ENCODE measurements around the gene OR2A7.
"Not testable (repeated sequence)": the region's sequence is repeated elsewhere in the genome, so short reads cannot be mapped to it uniquely, and the experiment has no call there.

The OR2A7 gene

DNA sequence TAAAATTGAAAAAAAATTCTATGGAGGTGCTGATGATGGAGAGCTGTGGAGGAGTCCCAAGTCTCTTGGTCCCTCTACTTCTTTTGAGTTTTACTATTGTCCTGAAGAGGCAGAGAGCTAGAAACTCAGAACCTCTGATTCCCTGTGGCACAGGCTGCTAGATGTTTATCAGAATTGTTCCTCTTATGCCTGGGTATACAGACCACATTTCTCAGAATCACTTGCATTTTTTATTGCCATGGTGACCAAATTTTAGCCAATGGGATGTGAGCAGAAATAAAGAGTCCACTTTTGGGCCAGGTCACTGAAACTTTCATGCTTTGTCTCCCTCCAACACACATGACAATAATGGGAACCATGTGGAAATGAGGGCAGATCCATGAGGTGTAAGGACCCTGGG, 40.9 kb downstream of the OR2A7 start:
- not testable (repeated sequence) for H3K27ac ChIP-seq (ENCODE audit: insufficient read depth, low read depth, low read length, poor library complexity, severe bottlenecking); H3K36me3 ChIP-seq (ENCODE audit: control insufficient read depth, insufficient read depth, low read length); H3K4me1 ChIP-seq (ENCODE audit: control insufficient read depth, insufficient read depth, low read length); H3K9me3 ChIP-seq (ENCODE audit: control insufficient read depth, low read length); H3K4me3 ChIP-seq (ENCODE audit: insufficient read depth, low read depth, low read length); H3K27me3 ChIP-seq (ENCODE audit: control insufficient read depth, insufficient read depth, low read length, poor library complexity, severe bottlenecking)

DNA sequence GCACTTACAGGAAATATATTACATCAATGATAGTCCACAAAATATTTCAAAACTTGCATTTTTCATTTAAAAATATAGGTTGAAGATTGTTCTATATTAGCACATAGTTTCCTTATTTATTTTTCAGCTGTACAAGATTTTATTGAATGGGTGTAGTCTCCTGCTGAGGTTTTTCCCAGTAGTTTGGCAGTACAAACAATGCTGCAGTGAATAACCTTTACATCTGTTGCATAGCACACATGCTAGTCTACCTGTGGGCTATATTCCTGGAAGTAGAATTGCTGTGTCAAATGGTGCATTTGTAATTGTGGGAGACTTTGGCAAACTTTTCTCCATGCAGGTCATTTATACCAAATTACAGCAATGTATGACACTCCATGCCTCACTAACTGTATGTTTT, 44.1 kb downstream of the OR2A7 start:
- not testable (repeated sequence) for H3K9me3 ChIP-seq (ENCODE audit: control insufficient read depth, low read length); H3K27ac ChIP-seq (ENCODE audit: insufficient read depth, low read depth, low read length, poor library complexity, severe bottlenecking); H3K4me1 ChIP-seq (ENCODE audit: control insufficient read depth, insufficient read depth, low read length); H3K27me3 ChIP-seq (ENCODE audit: control insufficient read depth, insufficient read depth, low read length, poor library complexity, severe bottlenecking); H3K4me3 ChIP-seq (ENCODE audit: insufficient read depth, low read depth, low read length); H3K36me3 ChIP-seq (ENCODE audit: control insufficient read depth, insufficient read depth, low read length)

DNA sequence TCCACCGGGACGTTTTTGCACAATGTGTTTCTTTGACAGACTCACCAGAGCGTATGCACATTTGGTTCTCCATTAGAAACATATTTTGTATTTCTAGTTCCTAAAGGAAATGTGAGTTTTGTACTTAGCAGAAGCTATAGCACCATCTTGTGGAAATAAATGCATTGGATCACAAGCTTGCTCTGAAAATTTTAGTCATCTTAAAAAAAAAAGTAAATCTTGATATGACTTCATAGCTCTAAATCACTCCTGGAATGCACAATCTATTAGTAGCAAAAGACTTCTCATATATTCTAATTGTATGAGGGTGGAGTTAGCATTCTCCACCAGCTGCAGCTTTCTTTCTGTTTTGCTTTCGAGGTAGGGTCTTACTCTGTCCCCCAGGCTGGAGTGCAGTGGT, 45.4 kb downstream of the OR2A7 start:
- H3K27ac ChIP-seq (ENCODE audit: insufficient read depth, low read depth, low read length, poor library complexity, severe bottlenecking); H3K4me3 ChIP-seq (ENCODE audit: insufficient read depth, low read depth, low read length); H3K36me3 ChIP-seq (ENCODE audit: control insufficient read depth, insufficient read depth, low read length); H3K27me3 ChIP-seq (ENCODE audit: control insufficient read depth, insufficient read depth, low read length, poor library complexity, severe bottlenecking); H3K9me3 ChIP-seq (ENCODE audit: control insufficient read depth, low read length); H3K4me1 ChIP-seq (ENCODE audit: control insufficient read depth, insufficient read depth, low read length): not testable (repeated sequence)
- WGBS, 2 experiments = no CpG with 5 or more reads among the region's 4 CpGs

DNA sequence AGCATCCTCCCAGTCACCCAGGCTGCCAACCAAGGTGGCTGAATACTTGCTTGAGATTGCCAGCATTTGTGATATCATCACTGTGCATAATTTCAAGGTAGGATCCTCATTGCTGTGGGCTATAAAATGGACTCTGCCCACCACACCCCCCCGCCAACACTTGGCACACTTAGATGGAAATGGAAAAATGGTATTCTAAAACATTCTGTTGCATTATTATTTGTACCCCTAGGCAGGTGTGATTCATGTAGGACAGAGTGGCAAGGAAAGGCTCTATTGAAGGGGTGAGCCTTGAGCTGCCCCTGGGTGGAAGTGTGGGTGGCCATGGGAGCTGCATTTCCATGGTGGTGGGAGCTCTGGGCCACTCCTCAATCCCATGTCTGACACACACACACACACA, 46.0 kb downstream of the OR2A7 start:
- H3K27me3 ChIP-seq (ENCODE audit: control insufficient read depth, insufficient read depth, low read length, poor library complexity, severe bottlenecking); H3K4me1 ChIP-seq (ENCODE audit: control insufficient read depth, insufficient read depth, low read length); H3K9me3 ChIP-seq (ENCODE audit: control insufficient read depth, low read length); H3K4me3 ChIP-seq (ENCODE audit: insufficient read depth, low read depth, low read length); H3K27ac ChIP-seq (ENCODE audit: insufficient read depth, low read depth, low read length, poor library complexity, severe bottlenecking); H3K36me3 ChIP-seq (ENCODE audit: control insufficient read depth, insufficient read depth, low read length): not testable (repeated sequence)
- 100% methylated on average over 1 of the region's 1 CpG; no CpG with 5 or more reads in 1 of the 2 experiments for WGBS, 2 experiments

DNA sequence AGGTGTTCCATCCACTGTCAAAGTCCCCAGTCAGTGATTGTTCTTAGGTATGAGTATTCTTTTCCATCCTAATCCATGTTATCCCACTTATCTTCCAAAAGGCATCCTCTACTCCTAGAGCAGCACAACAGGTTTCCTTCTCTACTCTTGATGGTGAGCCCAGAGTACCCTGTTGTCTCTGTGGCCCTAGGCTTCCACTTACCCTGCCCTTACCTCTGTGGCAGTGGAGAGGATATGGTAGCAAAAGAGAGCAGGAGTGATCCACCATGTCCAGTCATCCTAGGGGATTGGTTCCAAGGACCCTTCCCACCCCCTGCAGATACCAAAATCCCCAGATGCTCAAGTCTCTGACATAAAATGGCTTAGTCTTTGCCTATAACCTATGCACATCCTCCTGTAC, 47.4 kb downstream of the OR2A7 start:
- H3K9me3 ChIP-seq (ENCODE audit: control insufficient read depth, low read length); H3K27me3 ChIP-seq (ENCODE audit: control insufficient read depth, insufficient read depth, low read length, poor library complexity, severe bottlenecking); H3K4me3 ChIP-seq (ENCODE audit: insufficient read depth, low read depth, low read length); H3K36me3 ChIP-seq (ENCODE audit: control insufficient read depth, insufficient read depth, low read length); H3K27ac ChIP-seq (ENCODE audit: insufficient read depth, low read depth, low read length, poor library complexity, severe bottlenecking); H3K4me1 ChIP-seq (ENCODE audit: control insufficient read depth, insufficient read depth, low read length): not testable (repeated sequence)
